Esophagus squamous epithelium (tissue), 5 donors: ENCODE data around the gene GSTM3. TPM values are rescaled to one million over a fixed set of nuclear protein-coding genes. Genes with fewer than 3 reads are reported as not detected.

Source experiments
- DNase-seq: peaks from one replicate; lab custom pipeline; 2025; lab: John Stamatoyannopoulos, UW
- H3K27ac ChIP-seq, 4 donors: fragments of 200-600 bp; sonication (generic); one replicate each; pipeline ENCODE4 v1.5.1; 2016 to 2019; ENCODE audit warnings: mild to moderate bottlenecking in 1 of 4
- H3K27me3 ChIP-seq, 4 donors: fragments of 200-600 bp; sonication (generic); 1 replicate in 3 of 4; 2 replicates in 1 of 4; pipeline versions ENCODE4 v1.5.1 to v1.6.0; 2017 to 2021; ENCODE audit warnings: antibody characterized with exemption in 1 of 4
- H3K36me3 ChIP-seq, 3 donors: fragments of 200-600 bp; sonication (generic); one replicate each; pipeline ENCODE4 v1.5.1; 2016 to 2019
- H3K4me1 ChIP-seq, 3 donors: fragments of 200-600 bp; sonication (generic); one replicate each; pipeline ENCODE4 v1.5.1; 2017 to 2019
- H3K4me3 ChIP-seq, 4 donors: fragments of 200-600 bp; sonication (generic); 1 replicate in 3 of 4; 2 replicates in 1 of 4; pipeline ENCODE4 v1.5.1; 2016 to 2019; ENCODE audit warnings: mild to moderate bottlenecking in 2 of 4, moderate library complexity in 1 of 4
- H3K9me3 ChIP-seq, 3 donors: fragments of 200-600 bp; sonication (generic); one replicate each; pipeline ENCODE4 v1.5.1; 2016 to 2019
- POLR2A ChIP-seq, 4 donors: fragments of 450-650 bp; IDR thresholded peaks; one replicate each; pipeline ENCODE4 v1.6.1; 2017; ENCODE audit warnings: antibody characterized with exemption in 4 of 4, mild to moderate bottlenecking in 4 of 4, moderate library complexity in 3 of 4
- WGBS, 2 donors: methylation state at CpG; one replicate each; pipeline ENCODE4 v1.1.5; 2018; 5-methylcytosine and 5-hydroxymethylcytosine counted together
- intact Hi-C: fragments of 100-400 bp; cut with DNase I; formaldehyde crosslinking; loops from one replicate; pipeline ENCODE4 v1.15.0; 2022
- total RNA-seq, 4 donors: library from RNA; depleted of rRNA; stranded (reverse); fragments of >200 nt; gene quantifications; one replicate each; pipeline ENCODE4 v1.1.0, GENCODE V29; 2016
- TF ChIP-seq, protein P1 (sequence below), 6 experiments: fragments of 450-650 bp in 4 of 6; fragments of 200-600 bp in 2 of 6; sonication (generic) in 2 of 6; IDR thresholded peaks; one replicate each; pipeline ENCODE4 v1.5.1; 2016 to 2019; ENCODE audit warnings: antibody characterized with exemption in 6 of 6, mild to moderate bottlenecking in 4 of 6, moderate library complexity in 4 of 6
- donor health status: DM: yes; HTN: yes; CAD: no.

GSTM3 gene
- total RNA-seq, 4 donors from 2014 or later: 86.2 to 273 (median 150) TPM

- Histone ChIP-seq H3K27ac (no peak overlapping the region), H3K27me3 (no peaks in the 10 kb centered on the region), H3K36me3 (no peaks in the 10 kb centered on the region), H3K4me1 (peaks cover 4 to 9% (median 8%) of the 10 kb centered on the region in 3 donors), H3K4me3 (no peak overlapping the region), H3K9me3 (no peaks in the 10 kb centered on the region)
- 63 to 73% methylated on average over 2 to 4 of the region's 4 CpGs for WGBS, 2 donors
- no peak for TF ChIP-seq POLR2A (IDR thresholded peaks at IDR 0.05)
- TF ChIP-seq, protein P1, sequence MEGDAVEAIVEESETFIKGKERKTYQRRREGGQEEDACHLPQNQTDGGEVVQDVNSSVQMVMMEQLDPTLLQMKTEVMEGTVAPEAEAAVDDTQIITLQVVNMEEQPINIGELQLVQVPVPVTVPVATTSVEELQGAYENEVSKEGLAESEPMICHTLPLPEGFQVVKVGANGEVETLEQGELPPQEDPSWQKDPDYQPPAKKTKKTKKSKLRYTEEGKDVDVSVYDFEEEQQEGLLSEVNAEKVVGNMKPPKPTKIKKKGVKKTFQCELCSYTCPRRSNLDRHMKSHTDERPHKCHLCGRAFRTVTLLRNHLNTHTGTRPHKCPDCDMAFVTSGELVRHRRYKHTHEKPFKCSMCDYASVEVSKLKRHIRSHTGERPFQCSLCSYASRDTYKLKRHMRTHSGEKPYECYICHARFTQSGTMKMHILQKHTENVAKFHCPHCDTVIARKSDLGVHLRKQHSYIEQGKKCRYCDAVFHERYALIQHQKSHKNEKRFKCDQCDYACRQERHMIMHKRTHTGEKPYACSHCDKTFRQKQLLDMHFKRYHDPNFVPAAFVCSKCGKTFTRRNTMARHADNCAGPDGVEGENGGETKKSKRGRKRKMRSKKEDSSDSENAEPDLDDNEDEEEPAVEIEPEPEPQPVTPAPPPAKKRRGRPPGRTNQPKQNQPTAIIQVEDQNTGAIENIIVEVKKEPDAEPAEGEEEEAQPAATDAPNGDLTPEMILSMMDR (IDR thresholded peaks at IDR 0.05): no peak
- intact Hi-C loops: no loop called here
- no peak for DNase-seq
These were observed 24.6 kb upstream of the GSTM3 start for GRCh38 chr1:109765483-109765815.

- Histone ChIP-seq H3K4me3 (no peak overlapping the region), H3K9me3 (no peaks in the 10 kb centered on the region), H3K27ac (no peak overlapping the region), H3K4me1 (peaks cover 4 to 9% (median 8%) of the 10 kb centered on the region in 3 donors), H3K36me3 (no peaks in the 10 kb centered on the region), H3K27me3 (no peaks in the 10 kb centered on the region)
- WGBS, 2 donors: 95% methylated on average over 4 of the region's 13 CpGs; no CpG with 5 or more reads in 1 of the 2 donors
- no peak for TF ChIP-seq POLR2A (IDR thresholded peaks at IDR 0.05)
- TF ChIP-seq, protein P1 (IDR thresholded peaks at IDR 0.05): no peak
- intact Hi-C loops: no loop called here
- no peak for DNase-seq
These were observed 24.0 kb upstream of the GSTM3 start for GRCh38 chr1:109764561-109765482.

DNA sequence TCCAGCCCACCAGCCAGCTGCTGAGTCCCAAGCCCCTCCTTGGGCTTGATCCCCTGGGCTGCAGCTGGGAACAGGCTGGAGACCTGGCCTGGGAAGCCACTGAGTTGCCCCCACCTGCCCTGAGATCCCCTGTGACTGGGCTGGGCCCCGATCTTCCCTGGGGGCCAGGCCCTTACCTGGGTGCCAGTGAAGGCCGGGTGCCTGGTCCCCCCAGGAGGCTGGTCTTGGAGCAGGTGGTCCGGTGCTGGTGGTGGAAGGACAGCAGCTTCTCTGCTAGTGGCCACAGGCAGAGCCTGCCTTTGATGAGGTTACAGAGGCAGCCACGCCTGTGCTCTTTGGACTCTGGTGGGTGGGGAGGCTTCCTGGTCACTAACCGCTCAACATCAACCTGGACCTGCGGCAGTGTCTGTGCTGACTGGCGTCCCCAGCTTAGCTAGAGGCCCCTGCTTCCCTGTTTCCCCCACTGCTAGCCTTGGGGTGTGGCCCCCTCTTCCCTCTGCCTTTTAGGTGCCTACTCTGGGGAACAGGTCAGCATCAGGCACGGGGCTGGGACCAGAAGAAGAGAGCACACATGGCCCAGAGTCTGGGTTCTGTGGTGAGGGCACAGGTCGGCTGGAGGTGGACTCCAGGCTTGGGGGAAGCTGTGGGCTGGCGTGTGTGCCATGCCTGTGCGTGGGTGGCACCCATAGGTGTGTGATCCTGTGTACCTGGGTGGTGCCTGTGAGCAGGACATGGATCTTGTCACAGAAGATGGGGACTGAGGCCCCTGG, 23.0 kb upstream of the GSTM3 start, which contains the start of gene EPS8L3:
Gene EPS8L3 (minus strand): TSS at position 278 of the 770 bp plus-strand sequence. CDS start 2,174 bp downstream, outside the sequence.
- intact Hi-C loops: no loop called here
- TF ChIP-seq POLR2A (IDR thresholded peaks at IDR 0.05): no peak
- Histone ChIP-seq H3K4me1 (peaks cover 4 to 9% (median 8%) of the 10 kb centered on the region in 3 donors), H3K9me3 (no peaks in the 10 kb centered on the region), H3K36me3 (no peaks in the 10 kb centered on the region), H3K4me3 (no peak within 1 kb of the TSS), H3K27ac (no peak within 1 kb of the TSS), H3K27me3 (no peaks in the 10 kb centered on the region)
- no peak for DNase-seq
- 70 to 100% methylated on average over 2 of the region's 11 CpGs for WGBS, 2 donors

- TF ChIP-seq, protein P1 (IDR thresholded peaks at IDR 0.05): no peak
- no peak for TF ChIP-seq POLR2A (IDR thresholded peaks at IDR 0.05)
- no peak overlapping the region for H3K4me3 ChIP-seq
- no peaks in the 10 kb centered on the region for H3K9me3 ChIP-seq
- intact Hi-C loops: no loop called here
- H3K4me1 ChIP-seq: peaks cover 4 to 9% (median 8%) of the 10 kb centered on the region in 3 donors
- 55 to 67% methylated on average over 8 of the region's 11 CpGs for WGBS, 2 donors
- no peak overlapping the region for H3K27ac ChIP-seq
- no peaks in the 10 kb centered on the region for H3K36me3 ChIP-seq
- no peak for DNase-seq
- H3K27me3 ChIP-seq: no peaks in the 10 kb centered on the region
These were observed 22.2 kb upstream of the GSTM3 start for GRCh38 chr1:109762821-109763645.

DNA sequence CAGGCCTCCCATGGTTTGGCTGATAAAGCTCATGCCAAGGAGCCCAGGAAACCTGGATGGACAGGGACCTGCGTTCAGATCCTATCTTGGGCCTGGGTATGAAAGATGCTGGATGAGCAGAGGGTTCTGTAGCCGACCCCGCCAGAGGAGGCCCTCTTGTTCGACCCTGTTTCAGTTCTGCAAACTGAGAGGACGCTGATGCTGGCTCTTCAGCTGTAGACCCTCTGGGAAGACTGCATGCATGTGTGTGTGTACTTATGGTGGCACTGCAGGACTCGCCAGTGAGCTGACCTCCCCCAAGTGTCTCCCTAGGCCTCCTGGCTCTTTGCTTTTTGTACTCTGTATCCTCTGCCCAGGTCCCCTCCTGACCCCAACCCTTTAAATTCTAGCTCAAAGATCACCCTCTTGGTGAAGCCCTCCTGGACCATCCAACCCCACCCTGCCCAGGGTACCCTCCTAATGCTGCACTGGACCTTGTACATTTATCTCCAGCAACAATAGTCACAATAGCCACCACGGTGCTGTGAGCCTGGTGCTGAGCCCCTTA, 21.3 kb upstream of the GSTM3 start:
- H3K4me1 ChIP-seq: peaks cover 4 to 9% (median 8%) of the 10 kb centered on the region in 3 donors
- H3K27ac ChIP-seq: no peak overlapping the region
- no peak for TF ChIP-seq POLR2A (IDR thresholded peaks at IDR 0.05)
- TF ChIP-seq, protein P1 (IDR thresholded peaks at IDR 0.05): no peak
- no peak for DNase-seq
- no peaks in the 10 kb centered on the region for H3K27me3 ChIP-seq
- WGBS, 2 donors: 83 to 84% methylated on average over 3 to 6 of the region's 7 CpGs
- H3K9me3 ChIP-seq: no peaks in the 10 kb centered on the region
- H3K36me3 ChIP-seq: no peaks in the 10 kb centered on the region
- intact Hi-C loops: no loop called here
- H3K4me3 ChIP-seq: no peak overlapping the region
